GM23248 (cell line): Measurements from ENCODE around the gene ZNRD2. TPM values are rescaled to one million over a fixed set of nuclear protein-coding genes. Genes with fewer than 3 reads are reported as not detected.

Experiments
- DNase-seq: peaks from one replicate; pipeline ENCODE4 v3.0.0-alpha.2; 2015
- H2AFZ ChIP-seq: fragments of 200-600 bp; sonication (generic); 2 replicates; pipeline ENCODE4 v1.6.1; 2016; ENCODE audit warnings: antibody characterized with exemption
- H3F3A ChIP-seq: fragments of 200-600 bp; sonication (generic); 2 replicates; pipeline ENCODE4 v1.6.1; 2016; ENCODE audit warnings: mild to moderate bottlenecking, antibody characterized with exemption, mixed run types; ENCODE audit not compliant: insufficient read depth
- H3K27ac ChIP-seq: fragments of 200-600 bp; sonication (generic); 2 replicates; pipeline ENCODE4 v1.5.1; 2016; ENCODE audit warnings: mild to moderate bottlenecking
- H3K27me3 ChIP-seq: fragments of 200-600 bp; sonication (generic); replicated peaks from 2 replicates; pipeline ENCODE4 v1.6.1; 2016; ENCODE audit warnings: mild to moderate bottlenecking; ENCODE audit not compliant: insufficient read depth
- H3K36me3 ChIP-seq: fragments of 200-600 bp; sonication (generic); 2 replicates; pipeline ENCODE4 v1.6.1; 2016; ENCODE audit warnings: low read depth, mild to moderate bottlenecking
- H3K4me1 ChIP-seq: fragments of 200-600 bp; sonication (generic); 2 replicates; pipeline ENCODE4 v1.6.1; 2016; ENCODE audit warnings: mild to moderate bottlenecking; ENCODE audit not compliant: insufficient read depth
- H3K4me2 ChIP-seq: fragments of 200-600 bp; sonication (generic); one replicate; pipeline ENCODE4 v1.6.1; 2016; ENCODE audit warnings: mild to moderate bottlenecking; ENCODE audit not compliant: unreplicated experiment
- H3K4me3 ChIP-seq: fragments of 200-600 bp; sonication (generic); 2 replicates; pipeline ENCODE4 v1.5.1; 2016; ENCODE audit warnings: mild to moderate bottlenecking
- H3K79me2 ChIP-seq: fragments of 200-600 bp; sonication (generic); 2 replicates; pipeline ENCODE4 v1.6.1; 2016; ENCODE audit warnings: mild to moderate bottlenecking; ENCODE audit not compliant: insufficient read depth
- H3K9ac ChIP-seq: fragments of 200-600 bp; sonication (generic); 2 replicates; pipeline ENCODE4 v1.6.1; 2016; ENCODE audit warnings: mild to moderate bottlenecking
- H3K9me2 ChIP-seq: fragments of 200-600 bp; sonication (generic); 2 replicates; pipeline ENCODE4 v1.6.1; 2016; ENCODE audit warnings: mixed run types, mild to moderate bottlenecking, moderate library complexity; ENCODE audit not compliant: insufficient read depth
- H3K9me3 ChIP-seq: fragments of 200-600 bp; sonication (generic); one replicate; pipeline ENCODE4 v1.6.1; 2017; ENCODE audit warnings: low read depth
- H4K20me1 ChIP-seq: fragments of 200-600 bp; sonication (generic); 2 replicates; pipeline ENCODE4 v1.6.0; 2016; ENCODE audit not compliant: insufficient read depth
- EZH2 ChIP-seq: fragments of 200-600 bp; sonication (generic); IDR thresholded peaks from 2 replicates; pipeline ENCODE4 v1.6.1; 2018; ENCODE audit warnings: antibody characterized with exemption, mild to moderate bottlenecking; ENCODE audit not compliant: insufficient read depth, poor library complexity, severe bottlenecking
- EZH2phosphoT487 ChIP-seq: fragments of 200-600 bp; sonication (generic); IDR thresholded peaks from 2 replicates; pipeline ENCODE4 v1.6.1; 2018; ENCODE audit warnings: antibody characterized with exemption, moderate library complexity, mild to moderate bottlenecking, low read depth; ENCODE audit not compliant: insufficient read depth
- WGBS, 2 experiments: methylation state at CpG; one replicate each; pipeline ENCODE4 v1.1.6; 2015 to 2017; ENCODE audit warnings: low lambda C conversion rate in 2 of 2, low coverage in 1 of 2; ENCODE audit errors: missing lambda C conversion rate in 2 of 2; 5-methylcytosine and 5-hydroxymethylcytosine counted together
- in situ Hi-C: fragments of 300-500 bp; cut with MboI; formaldehyde crosslinking; loops from 2 replicates; pipeline ENCODE4 v1.15.0; 2020
- polyA plus RNA-seq: library from polyadenylated mRNA; unstranded; fragments of >200 nt; fragmentation: Nextera tagmentation; extraction: Ambion mirVana; gene quantifications from 2 replicates; pipeline ENCODE4 v1.2.1, GENCODE V29; 2016
- total RNA-seq: library from RNA; depleted of rRNA; stranded (reverse); fragments of >200 nt; shearing (Covaris generic); gene quantifications from 2 replicates; pipeline ENCODE4 v1.2.3, GENCODE V29; 2014

ZNRD2 gene
- total and polyA plus RNA-seq, 2 experiments from 2014 or later: 54.5 to 74.9 TPM

DNA sequence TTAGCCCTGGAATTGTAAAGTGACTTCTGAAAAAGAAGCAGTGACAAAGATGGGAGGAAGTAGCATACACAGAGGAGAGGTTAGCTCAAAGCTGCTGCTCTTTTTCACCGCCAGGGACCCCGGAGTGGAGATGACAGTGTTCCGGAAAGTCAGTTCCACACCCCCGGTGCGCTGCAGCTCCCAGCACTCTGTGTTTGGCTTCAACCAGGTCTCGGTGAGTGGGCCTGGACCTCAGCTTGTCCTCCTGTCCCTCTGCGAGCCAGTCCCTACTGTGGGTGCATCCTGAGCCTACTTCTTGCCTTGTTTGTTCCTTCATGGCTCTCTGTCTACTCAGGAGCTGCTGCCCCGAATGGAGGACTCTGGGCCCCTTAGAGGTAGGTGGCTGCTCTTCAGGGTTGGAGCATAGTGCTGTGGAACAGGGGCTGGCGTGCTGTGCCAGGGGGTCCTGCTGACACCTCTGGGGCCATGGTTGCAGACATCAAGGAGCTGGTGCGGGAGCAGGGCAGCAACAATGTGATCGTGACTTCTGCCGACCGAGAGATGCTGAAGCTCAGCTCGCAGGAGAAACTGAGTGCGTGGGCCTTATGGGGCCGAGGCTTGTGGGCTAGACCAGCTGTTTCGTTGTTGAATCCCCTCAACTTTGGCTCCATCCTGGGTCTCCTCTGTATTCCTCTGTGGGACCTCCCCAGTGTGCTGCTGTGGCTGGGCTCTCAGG, 47.0 kb downstream of the ZNRD2 start:
- in situ Hi-C loops: no loop called here
- Histone ChIP-seq H3K36me3 (no peaks in the 10 kb centered on the region; the same call in 1 of the 2 replicates), H3K9ac (peak overlapping the region; percentile 89), H3K4me3 (peak overlapping the region; percentile 80), H3K4me2 (peak overlapping the region; percentile 94), H2AFZ (no peak overlapping the region), H3K27ac (no peak overlapping the region), H4K20me1 (no peaks in the 10 kb centered on the region), H3K27me3 (no peaks in the 10 kb centered on the region), H3F3A (no peaks in the 10 kb centered on the region), H3K4me1 (peaks cover 13% of the 10 kb centered on the region), H3K9me3 (no peaks in the 10 kb centered on the region), H3K79me2 (peaks cover 70% of the 10 kb centered on the region), H3K9me2 (no peaks in the 10 kb centered on the region)
- WGBS, 2 experiments: 81 to 86% methylated on average over 17 of the region's 17 CpGs
- no peak for TF ChIP-seq EZH2phosphoT487
- no peak for TF ChIP-seq EZH2
- no peak for DNase-seq

DNA sequence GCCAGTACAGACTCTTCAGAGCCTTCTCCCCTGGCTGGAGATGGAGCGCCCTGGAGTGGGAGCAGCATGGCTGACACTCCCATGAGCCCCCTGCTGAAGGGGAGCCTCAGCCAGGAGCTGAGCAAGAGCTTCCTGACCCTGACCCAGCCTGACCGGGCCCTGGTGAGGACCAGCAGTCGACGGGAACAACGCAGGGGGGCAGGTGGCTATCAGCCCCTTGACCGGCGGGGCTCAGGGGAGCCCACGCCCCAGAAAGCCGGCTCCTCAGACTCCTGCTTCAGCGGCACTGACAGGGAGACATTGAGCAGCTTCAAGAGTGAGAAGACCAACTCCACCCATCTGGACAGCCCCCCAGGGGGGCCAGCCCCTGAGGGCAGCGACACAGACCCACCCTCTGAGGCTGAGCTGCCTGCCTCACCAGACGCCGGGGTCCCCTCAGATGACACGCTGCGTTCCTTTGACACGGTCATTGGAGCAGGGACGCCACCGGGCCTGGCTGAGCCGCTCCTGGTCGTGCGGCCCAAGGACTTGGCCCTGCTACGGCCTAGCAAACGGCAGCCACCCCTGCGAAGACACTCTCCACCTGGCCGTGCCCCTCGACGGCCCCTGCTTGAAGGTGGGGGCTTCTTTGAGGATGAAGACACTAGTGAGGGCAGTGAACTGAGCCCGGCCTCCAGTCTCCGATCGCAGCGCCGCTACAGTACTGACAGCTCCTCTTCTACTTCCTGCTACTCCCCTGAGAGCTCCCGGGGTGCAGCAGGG, 47.9 kb downstream of the ZNRD2 start:
- Histone ChIP-seq H3K4me1 (peaks cover 8% of the 10 kb centered on the region; the same call in 1 of the 2 replicates), H3K9me2 (no peaks in the 10 kb centered on the region), H3K79me2 (peaks cover 61% of the 10 kb centered on the region), H3K9me3 (no peaks in the 10 kb centered on the region), H3K4me3 (no peak overlapping the region), H3K36me3 (no peaks in the 10 kb centered on the region; the same call in 1 of the 2 replicates), H2AFZ (no peak overlapping the region), H3K4me2 (no peak overlapping the region), H4K20me1 (no peaks in the 10 kb centered on the region), H3K9ac (no peak overlapping the region), H3F3A (no peaks in the 10 kb centered on the region), H3K27ac (no peak overlapping the region), H3K27me3 (no peaks in the 10 kb centered on the region)
- WGBS, 2 experiments: 89% methylated on average over 24 to 29 of the region's 33 CpGs
- DNase-seq: no peak
- TF ChIP-seq EZH2 (no peak), EZH2phosphoT487 (no peak)
- in situ Hi-C loops: no loop called here

DNA sequence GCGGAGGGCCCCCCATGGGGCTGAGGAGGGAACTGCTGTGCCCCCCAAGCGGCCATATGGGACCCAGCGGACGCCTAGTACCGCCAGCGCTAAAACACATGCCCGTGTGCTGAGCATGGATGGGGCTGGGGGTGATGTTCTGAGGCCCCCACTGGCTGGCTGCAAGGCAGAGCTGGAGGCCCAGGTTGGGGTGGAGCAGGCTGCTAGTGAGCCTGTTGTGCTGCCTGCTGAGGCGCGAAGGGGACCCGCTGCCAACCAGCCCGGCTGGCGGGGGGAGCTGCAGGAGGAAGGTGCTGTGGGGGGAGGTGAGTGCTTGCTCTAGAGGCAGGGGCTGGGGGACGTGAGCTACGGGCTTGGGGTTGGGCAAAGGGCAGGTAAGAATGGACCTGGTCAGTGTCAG, 48.5 kb downstream of the ZNRD2 start:
- DNase-seq: no peak
- Histone ChIP-seq H3K79me2 (peaks cover 56% of the 10 kb centered on the region), H3K4me3 (no peak overlapping the region), H4K20me1 (no peaks in the 10 kb centered on the region), H3K36me3 (no peaks in the 10 kb centered on the region; the same call in 1 of the 2 replicates), H3K9me2 (no peaks in the 10 kb centered on the region), H3K27me3 (no peaks in the 10 kb centered on the region), H3K9ac (no peak overlapping the region), H3K4me1 (peaks cover 8% of the 10 kb centered on the region; the same call in 1 of the 2 replicates), H3F3A (no peaks in the 10 kb centered on the region), H3K9me3 (no peaks in the 10 kb centered on the region), H2AFZ (no peak overlapping the region), H3K27ac (no peak overlapping the region), H3K4me2 (no peak overlapping the region)
- in situ Hi-C loops: no loop called here
- TF ChIP-seq EZH2: no peak
- no peak for TF ChIP-seq EZH2phosphoT487
- 84 to 90% methylated on average over 14 of the region's 14 CpGs for WGBS, 2 experiments

DNA sequence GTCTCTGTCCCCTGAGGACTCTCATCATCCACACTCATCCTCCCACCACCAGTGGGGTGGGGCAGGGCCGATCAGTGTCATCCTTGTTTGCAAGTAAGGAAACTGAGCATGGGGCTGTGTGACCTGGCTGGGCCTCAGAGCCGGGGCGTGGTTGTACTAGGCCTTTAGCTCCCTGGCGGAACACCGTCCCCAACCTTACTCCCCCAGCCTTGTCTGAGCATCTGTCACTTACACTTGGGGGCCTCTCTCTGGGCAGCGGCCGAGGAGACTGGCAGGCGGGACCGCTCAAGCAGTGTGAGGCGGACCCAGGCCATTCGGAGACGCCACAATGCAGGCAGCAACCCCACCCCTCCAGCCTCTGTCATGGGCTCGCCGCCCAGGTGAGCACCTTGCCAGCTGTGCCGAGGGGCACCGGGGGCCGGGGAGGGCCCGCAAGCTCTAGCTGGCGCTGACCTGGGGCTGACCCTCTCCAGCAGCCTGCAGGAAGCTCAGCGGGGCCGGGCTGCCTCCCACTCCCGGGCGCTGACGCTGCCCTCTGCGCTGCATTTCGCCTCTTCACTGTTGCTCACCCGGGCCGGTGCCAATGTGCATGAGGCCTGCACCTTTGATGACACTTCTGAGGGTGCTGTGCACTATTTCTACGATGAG, 49.1 kb downstream of the ZNRD2 start:
- Histone ChIP-seq H3K36me3 (no peaks in the 10 kb centered on the region; the same call in 1 of the 2 replicates), H3F3A (no peaks in the 10 kb centered on the region), H3K9me3 (no peaks in the 10 kb centered on the region), H2AFZ (no peak overlapping the region), H3K9me2 (no peaks in the 10 kb centered on the region), H4K20me1 (no peaks in the 10 kb centered on the region), H3K4me2 (no peak overlapping the region), H3K9ac (no peak overlapping the region), H3K79me2 (peaks cover 50% of the 10 kb centered on the region), H3K27ac (no peak overlapping the region), H3K4me3 (no peak overlapping the region), H3K27me3 (no peaks in the 10 kb centered on the region), H3K4me1 (peaks cover 8% of the 10 kb centered on the region; the same call in 1 of the 2 replicates)
- no peak for DNase-seq
- 96 to 99% methylated on average over 28 to 29 of the region's 29 CpGs for WGBS, 2 experiments
- in situ Hi-C loops: no loop called here
- TF ChIP-seq EZH2 (no peak), EZH2phosphoT487 (no peak)
